CD4-positive, alpha-beta T cell treated with Interleukin-4 for 1 hour (primary cell): Measurements from ENCODE around the gene UBE2F.
"Not testable (repeated sequence)": the region's sequence is repeated elsewhere in the genome, so short reads cannot be mapped to it uniquely, and the experiment has no call there.

ENCODE experiments used
- DNase-seq, 2 donors: peaks; one replicate each; pipeline ENCODE4 v3.0.0-alpha.2; 2020 to 2022

The UBE2F gene

DNA sequence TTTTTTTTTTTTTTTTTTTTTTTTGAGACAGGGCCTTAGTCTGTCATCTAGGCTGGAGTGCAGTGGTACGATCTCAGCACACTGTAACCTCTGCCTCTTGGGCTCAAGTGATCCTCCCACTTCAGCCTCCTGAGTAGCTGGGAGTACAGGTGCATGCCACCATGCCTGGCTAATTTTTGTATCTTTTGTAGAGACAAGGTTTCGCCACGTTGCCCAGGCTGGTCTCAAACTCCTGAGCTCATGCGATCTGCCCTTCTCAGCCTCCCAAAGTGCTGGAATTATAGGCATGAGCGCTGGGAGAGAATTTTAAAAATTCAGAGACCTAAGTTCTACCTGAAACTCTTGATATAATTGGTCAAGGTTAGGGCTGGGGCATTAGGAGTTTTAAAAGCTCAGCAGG, 14.8 kb downstream of the UBE2F start:
- not testable (repeated sequence) for DNase-seq

DNA sequence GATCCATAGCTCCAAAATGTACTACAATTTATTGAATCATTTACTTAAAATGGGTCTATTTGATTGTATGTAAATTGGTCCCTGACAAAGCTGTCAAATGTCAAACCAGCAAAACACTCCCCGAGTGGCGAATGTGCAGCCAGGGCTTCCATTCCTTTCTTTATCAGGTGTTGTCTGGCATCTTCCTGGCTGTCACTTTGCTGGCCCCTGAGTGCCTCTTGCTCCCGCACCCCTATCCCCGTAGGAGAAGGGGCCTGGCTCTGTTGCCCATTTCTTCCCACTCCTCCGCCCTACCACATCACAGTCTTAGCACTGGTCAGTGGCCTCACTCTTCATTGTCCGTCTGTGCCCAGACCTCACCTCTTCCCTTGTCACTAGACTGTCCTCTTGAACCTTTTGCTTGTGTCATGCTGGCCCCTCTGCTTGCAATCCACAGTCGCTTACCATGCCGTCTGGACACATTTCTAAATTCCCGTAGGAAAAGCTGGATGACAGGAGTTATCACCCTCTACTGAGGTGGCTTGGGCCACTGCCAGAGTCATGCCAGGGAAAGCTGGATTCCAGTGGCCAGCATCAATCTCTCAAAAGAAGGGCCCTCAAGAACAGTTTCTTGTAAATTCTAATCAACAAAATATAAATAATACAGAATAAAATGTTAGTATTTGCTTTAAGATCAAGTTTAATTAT, 15.4 kb downstream of the UBE2F start:
- no peak for DNase-seq

DNA sequence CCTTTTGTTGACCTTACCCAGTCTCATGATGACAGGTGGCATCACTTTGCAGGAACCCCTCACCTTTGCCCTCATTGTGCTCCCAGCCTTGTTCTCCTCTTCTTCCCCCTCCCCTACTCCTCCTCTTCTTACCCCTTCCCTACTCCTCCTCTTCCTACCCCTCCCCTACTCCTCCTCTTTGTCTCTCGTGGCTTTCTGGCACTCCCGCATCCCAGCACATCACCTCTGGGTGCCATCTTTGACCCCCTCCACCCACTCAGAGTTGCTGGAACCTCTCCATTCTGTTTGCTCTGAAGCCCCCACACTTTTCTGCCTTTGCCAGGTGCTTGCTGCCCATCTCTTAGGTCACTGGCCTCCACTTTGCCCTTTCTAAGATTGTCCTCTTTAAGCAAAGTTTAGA, 17.1 kb downstream of the UBE2F start:
- no peak for DNase-seq

DNA sequence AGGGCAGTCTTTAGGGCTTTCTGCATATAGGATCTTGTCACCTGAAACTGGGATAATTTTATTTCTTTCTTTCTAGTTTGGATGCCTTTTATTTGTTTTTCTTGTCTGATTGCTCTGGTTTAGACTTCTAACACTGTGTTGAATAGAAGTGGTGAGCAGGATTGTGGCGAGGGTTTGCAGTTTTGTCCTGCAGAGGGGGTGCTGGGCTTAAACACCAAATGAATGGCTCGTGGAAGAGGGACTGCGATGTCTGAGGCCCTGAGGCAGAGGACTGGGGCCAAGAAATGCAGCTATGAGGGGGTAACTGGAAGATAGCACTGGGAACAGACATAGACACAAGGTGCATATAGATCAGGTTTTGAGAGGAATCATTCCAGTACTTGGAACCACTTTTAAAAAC, 20.5 kb downstream of the UBE2F start:
- DNase-seq = no peak

DNA sequence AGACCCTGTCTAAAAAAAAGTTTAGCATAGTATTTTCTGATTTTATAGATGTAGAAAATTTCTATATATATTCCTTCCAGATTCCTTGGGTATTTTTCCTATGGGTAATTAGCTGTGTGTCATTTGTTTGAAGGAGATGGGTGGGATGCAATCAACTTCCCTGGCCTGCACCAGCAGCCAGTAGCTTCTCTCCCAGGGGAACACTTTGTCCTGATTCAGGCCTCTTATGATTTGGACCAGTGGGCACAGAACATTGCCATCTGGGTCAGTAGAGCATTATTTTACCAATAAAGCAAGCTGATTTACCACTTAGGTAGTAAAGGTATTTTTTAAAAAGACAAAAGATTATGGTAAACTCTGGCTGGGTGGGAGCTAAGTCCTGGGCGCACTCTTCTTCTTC, 26.9 kb downstream of the UBE2F start:
- no peak for DNase-seq

DNA sequence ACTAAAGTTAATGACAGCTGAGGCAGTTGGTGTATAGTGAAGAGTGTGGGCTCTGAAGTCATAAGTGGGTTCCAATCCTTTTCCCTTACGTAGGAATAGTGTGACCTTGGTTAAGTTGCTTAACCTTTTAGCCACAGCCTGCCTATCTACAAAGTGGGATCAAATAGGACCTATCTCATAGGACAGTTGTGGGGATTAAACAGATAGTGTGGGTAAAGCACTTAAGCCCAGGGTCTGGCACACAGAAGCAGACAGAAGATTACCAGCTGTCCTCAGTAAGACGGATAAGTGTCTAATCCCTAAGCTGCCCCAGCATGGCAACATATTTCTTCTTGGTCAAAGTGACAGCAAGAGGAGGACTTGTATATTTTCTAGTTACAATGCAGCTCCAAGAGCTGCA, 28.2 kb downstream of the UBE2F start:
- DNase-seq = no peak

DNA sequence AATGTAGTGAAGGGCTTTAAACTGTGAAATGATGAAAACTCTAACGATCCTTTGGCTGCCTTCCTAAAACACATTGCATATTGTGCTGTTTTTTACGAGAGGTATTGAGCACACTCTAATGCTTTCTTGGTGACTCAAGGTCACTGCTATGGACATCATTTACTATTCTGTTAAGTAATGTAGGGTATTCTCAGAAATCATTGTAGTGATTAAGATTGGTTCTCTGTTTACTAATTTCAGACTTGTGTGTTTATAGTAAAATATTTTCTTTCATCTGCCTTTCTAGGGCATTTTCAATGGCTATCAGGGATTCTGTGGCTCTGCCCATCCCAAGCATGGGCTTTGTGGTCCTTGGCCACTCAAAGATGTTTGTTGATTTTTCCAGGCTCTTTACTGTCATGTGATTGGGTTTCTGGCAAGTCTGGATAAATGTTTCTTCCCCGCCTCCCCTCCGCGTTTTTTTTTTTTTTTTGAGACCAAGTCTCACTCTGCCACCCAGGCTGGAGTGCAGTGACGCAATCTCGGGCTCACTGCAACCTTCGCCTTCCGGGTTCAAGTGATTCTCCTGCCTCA, 29.3 kb downstream of the UBE2F start:
- no peak for DNase-seq

DNA sequence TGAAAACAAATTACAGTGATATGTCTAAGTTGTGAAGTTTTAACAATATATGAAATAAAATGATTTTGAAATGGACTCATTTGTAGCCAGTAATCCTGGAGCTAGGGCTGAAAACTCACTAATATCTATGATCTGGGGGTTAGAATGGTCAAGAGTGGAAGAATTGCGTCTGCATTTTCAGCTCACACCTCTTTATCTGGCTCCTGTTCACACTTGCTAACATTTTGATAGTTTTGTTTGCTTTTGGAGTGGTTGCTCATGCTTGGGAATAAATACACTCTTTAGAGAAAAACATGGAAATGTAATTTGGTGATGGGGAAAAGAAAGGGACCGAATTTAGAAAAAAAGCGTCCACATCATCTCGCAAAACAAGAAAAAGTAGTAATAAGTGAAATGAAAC, 30.7 kb downstream of the UBE2F start:
- DNase-seq = no peak

DNA sequence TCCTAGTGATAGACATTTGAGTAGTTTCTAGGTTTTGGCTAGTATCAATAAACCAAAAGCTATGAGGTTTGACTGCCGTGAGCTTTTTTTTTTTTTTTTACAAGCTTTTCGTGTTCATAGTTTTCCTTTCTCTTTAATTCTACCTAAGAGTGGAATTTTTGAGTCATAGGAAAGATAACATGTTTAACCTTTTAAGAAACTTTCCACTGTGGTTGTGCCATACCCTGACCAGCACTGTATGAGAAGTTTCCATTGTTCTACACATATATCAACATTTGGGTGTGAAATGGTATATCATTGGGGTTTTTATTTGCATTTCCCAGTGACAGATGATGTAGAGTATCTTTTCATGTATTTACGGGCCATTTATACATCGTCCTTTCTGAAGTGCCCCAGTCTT, 31.7 kb downstream of the UBE2F start:
- peak in 1 of 2 donors; percentile 67 for DNase-seq

DNA sequence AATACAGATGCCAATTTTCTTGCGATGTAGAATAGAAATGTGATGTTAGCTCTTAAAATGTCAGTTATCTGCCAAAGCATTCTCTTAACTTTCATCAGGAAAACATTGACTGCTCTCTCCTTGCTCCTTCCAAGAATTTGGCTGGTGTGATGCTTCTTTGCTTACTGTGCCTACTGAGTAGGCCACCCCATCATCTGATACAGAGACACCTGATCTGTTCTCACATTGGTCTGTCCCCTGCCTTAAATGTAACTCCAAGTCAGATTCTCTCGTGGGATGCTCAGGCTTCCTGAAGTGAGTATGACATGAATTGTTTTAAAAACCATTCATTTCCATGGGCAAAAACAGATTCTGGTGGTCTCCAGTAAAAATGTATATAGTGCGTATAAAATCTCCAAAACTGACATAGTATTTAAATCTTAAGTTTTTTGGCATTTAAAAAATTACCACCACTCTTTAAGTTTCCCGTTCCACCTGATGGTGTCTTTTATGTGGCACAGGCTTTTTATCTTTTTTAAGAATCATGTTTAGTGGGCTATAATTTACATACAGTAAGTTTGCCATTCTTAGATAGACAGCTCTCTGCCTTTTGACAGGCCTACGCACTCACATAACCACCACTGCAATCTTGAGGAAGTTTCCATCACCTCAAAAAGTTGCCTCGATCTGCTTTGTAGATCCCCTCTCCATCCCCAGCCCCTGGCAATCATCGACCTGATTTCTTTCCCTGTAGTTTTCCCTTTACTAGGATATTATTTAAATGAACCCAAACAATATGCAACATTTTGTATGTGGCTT, 36.6 kb downstream of the UBE2F start:
- peak in 1 of 2 donors; percentile 22 for DNase-seq

DNA sequence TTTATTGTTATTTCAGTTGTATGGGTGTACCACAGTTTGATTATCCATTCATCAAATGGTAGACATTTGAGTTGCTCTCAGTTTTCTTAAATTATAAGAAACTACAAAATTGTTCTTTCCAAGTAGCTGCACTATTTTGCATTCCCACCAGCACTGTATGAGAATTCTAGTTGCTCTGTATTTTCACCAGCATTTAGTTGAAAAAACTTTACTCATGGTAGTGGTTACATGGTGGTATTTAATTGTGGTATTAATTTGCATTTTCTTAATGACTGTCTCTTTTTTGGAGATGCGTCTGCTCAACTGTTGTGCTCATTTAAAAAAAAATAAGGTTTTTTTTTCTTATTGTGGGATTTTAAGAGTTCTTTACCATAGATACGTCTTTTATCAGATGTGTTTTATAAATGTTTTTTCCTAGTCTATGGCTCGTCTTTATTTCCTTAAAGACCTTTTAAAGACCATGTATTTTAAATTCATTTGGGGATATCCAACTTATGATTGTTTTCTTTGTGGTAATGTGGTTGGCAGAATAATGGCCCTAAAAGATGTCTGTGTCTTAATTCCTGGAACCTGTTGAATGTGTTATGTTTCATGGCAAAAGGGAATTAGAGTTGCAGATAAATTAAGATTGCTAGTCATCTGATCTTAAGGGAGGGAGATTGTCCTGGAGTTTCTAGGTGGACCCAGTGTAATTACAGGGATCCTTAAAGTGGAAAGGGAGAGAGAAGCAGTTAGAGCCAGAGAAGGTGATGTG, 37.4 kb downstream of the UBE2F start:
- DNase-seq = no peak

DNA sequence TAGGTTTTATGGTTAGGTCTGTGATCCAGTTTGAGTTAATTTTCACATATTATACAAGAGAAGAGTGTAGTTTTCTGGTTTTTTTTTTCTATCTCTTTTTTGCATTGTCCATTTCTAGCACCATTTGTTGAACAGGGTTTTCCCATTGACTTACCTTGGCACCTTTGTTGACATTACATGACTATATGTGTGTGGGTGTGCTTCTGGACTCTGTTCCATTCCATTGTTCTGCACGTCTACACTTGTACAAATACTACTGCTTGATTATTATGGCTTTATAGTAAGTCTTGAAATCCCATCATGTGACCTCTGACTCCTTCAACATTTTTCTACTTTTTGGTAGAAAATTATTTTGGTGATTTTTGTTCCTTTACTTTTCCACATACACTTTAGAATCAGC, 38.7 kb downstream of the UBE2F start:
- DNase-seq = no peak

DNA sequence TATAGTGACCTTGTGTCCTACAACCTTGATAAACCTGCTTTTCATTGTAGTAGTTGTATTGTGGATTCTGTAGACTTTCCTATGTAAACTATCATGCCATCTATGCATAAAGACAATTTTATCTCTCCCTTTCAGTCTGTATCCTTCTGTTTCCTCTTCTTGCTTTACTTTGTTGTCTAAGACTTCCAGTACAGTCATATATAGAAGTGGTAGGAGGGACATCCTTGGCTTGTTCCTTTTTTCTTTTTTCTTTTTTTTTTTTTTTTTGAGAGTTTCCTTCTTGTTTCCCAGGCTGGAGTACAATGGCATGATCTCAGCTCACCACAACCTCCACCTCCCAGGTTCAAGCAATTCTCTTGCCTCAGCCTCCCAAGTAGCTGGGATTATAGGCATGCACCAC, 39.7 kb downstream of the UBE2F start:
- no peak for DNase-seq

DNA sequence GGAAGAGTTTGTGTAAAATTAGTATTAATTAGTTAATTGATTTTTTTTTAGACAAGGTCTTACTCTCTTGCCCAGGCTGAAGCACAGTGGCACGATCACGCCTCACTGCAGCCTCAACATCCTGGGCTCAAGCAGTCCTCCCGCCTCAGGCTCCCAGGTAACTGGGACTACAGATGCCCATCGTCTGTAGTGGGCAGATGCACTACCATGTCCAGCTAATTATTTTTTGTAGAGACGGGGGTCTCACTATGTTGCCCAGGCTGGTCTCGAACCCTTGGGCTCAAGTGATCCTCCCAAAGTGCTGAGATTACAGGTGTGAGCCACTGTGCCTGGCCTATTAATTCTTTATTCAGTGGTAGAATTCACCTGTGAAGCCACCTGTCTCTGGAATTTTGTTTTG, 41.1 kb downstream of the UBE2F start:
- no peak for DNase-seq

DNA sequence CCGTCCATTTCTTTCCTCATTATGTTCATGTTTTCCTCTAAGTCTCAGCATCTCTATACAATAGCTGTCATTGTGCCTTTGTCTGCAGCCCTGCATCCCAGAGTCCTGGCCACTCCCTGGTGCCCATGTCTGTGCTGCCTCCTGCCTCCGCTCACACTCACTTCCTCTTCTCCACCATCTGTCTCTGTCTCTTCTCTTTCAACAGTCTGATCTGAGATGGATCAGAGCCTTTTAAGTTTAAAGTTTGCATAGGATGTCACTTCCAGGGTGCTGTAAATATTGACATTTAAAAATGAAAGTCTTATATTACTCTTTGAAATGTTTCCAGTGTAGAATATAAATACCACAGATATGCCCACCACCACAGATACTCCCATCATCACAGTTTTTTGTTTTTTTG, 42.7 kb downstream of the UBE2F start:
- no peak for DNase-seq

DNA sequence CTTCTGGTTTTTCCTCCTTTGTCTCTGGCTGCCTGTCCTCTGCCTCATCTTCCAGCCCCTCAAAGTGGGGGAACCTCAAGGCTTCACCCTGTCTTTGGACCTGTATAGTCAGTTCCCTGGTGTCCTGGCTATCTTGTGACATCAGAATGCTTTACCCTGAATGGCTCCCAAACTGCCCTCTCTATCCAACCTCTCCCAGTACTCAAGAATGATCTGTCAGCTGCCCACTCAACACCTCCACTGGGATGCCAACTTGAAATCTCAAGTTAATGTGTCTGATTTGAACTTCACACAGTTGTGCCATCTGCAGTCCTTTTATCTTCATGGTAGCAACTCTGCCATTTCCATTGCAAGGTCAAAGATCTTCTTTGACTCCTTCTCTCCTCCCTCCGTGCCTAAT, 43.8 kb downstream of the UBE2F start:
- DNase-seq = no peak

DNA sequence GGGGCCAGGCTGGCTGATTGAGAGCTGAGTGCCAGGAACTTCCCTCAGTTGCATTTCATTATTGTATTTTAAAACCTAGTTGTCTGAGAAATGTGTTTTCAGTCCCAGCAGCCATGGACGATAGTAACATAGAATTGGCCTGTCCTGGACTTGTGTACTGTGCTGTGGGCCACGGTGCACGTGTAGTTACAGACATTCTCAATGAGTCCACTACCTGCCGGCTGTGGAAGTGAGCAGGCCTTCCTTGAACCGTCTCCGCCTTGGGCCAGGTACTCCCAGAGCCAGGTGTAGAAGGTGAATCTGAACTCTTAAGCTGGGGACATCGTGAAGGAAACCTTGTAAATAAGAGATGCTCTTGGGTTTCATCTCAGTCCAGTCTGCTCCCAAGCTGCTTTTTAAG, 47.0 kb downstream of the UBE2F start:
- DNase-seq = no peak

DNA sequence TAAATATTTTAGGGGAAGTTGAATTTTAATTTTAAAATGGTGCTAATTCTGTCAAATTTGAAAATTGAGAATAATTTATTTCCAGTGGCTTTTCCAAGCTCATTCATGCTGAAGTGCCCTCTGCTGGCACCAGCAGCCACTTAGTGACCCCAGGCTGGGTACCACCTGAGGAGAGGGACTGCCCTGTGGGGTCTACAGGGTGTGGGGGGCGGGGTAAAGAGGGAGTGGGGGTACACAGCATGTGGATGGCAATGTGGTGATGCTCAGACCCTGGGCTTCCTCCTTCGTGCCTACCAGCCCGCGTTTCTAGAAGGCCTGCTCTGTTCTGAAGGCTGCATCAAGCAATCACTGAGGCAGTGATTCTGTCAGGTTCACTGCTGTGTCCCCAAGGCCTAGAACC, 48.9 kb downstream of the UBE2F start:
- no peak for DNase-seq

DNA sequence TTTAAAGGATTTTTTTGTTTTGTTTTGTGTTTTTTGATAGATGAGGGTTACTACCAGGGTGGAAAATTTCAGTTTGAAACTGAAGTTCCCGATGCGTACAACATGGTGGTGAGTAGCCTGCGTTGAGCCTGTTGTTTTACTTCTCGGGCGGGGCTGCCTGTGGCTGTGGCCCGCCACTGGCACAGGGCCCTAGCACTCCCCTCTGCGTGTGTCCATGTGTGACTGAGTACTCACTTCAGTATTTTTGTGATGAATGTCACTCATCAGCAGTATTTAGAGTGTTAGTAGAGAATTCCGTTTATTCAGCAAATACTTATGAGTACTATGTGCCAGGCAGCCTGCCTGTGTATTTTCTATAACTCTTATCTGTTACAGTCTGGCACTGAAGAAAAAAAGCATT, 49.7 kb downstream of the UBE2F start:
- DNase-seq = no peak

DNA sequence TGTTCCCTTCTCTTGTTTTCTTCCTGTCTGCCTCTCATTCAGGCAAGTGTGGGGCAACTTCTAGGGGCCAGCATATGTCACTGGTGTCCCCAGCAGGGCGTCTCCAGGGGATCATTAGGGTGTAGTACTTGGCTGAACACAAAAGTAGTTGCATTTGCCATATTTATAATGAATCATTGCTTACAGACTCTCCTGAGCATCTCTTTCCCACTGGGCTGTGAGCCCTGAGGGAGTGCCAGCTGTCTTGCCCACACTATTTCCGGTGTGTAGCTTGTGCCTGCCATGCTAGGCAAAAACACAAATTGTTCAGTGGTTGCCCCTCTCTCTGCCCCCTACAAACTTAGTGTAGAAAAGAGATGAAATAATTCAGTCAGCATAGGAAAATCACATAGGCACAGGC, 53.1 kb downstream of the UBE2F start:
- no peak for DNase-seq

DNA sequence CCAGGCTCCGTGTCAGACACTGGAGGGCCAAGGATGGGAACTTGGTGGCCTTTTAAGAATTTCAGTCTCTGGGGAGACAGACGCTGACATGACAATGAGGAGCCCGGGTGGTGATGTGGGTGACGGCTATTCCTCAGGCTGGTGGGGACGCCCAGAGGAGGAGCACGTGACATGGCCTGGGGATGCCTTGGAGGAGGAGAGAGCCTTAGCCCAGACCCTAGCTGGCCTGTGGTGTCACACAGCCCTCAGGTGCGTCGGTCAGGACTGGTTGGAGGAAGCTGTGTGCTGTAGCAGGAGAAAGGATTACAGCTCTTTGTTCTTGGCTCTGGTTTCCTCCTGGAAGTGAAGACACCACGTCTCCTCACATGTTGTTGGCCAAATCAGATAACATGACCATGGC, 54.0 kb downstream of the UBE2F start:
- DNase-seq = no peak

DNA sequence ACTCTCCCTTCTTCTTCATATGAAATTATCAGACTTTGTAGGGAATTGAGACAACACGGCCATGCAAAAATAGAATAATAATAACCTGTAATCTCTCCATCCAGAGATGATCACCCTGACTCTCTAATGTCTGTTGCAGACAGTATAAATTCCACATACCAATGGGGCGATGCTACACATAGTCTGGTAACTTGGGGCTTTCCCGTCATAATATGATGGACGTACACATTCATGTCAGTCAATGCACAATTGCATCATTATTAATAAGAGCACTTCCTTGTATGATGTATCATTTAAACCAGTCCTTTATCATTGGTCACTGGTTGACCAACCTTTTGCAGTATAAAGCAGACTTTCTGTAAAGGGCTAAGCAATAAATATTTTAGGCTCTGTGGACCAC, 54.5 kb downstream of the UBE2F start:
- DNase-seq = no peak

DNA sequence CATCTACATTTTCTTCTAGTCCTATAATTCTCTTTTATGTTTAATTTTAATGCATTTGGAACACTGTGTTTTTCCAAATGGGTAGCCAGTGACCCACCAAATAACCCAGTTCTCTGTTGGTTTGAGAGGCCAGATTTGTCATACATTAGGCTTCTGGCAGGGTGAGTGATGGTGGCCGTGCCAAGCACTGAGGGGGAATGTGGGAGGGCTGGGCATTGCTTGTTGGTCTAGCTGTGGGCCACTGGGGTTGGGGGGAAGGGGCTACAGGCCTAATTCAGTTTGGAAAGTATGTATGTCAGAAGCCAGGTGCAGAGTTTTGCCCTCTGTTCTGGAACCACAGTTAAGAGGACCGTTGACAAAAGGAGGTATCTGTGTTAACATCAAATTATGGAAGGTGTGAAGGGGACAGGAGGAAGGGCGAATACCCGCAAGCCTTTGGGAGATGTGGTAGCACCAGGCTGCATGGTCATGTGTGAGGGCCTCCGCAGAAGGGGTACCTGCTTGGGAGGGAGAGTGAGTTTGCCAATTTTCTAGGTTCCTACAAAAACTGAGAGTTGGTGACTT, 55.9 kb downstream of the UBE2F start:
- DNase-seq = no peak
